ENCODE data around the gene PDE4A. TPM values are rescaled to one million over a fixed set of nuclear protein-coding genes. Genes with fewer than 3 reads are reported as not detected.

PDE4A gene
- total RNA-seq, 3 donors from 2014 or later (not counting 1 experiment from before 2014, with no cell fraction given): 34.2 to 46.2 (median 44.9) TPM

DNA sequence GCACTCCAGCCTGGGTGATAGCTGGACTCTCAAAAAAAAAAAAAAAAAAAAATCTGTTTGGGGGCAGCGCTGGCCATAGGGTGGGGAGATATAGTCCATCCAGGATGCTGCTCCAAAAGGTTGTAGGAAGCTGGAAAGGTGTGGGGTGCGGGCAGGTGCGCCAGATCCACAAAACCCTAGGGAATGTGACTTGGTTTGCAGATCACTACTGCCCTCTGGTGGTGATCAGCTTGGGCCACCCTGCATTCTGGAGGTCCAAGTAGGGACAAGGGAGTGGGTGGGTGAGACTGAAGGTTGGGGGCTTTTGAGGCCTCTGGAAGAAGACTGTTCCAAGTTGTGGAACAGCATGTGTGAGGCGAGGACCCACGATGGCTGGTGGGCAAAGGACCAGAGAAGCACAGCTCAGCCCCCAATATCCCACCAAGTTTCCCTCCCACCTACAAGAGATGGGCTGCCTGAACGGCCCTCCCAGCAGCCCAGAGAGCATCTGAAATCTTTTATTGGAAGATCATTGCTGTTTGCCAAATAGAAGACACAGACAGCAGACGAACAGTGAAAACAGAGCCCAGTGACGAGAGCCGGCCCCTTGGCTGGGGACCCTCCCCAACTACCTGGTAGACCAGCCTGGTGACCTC lies 29.6 kb upstream of the PDE4A start:
- TF ChIP-seq, protein P1, sequence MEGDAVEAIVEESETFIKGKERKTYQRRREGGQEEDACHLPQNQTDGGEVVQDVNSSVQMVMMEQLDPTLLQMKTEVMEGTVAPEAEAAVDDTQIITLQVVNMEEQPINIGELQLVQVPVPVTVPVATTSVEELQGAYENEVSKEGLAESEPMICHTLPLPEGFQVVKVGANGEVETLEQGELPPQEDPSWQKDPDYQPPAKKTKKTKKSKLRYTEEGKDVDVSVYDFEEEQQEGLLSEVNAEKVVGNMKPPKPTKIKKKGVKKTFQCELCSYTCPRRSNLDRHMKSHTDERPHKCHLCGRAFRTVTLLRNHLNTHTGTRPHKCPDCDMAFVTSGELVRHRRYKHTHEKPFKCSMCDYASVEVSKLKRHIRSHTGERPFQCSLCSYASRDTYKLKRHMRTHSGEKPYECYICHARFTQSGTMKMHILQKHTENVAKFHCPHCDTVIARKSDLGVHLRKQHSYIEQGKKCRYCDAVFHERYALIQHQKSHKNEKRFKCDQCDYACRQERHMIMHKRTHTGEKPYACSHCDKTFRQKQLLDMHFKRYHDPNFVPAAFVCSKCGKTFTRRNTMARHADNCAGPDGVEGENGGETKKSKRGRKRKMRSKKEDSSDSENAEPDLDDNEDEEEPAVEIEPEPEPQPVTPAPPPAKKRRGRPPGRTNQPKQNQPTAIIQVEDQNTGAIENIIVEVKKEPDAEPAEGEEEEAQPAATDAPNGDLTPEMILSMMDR (IDR thresholded peaks at IDR 0.05): peak; percentile 81
- ATAC-seq (peak; percentile 52 to 60 (median 59)), DNase-seq (peak; percentile 55 to 88)
- Mint-ChIP-seq H3K36me3 (no peaks in the 10 kb centered on the region), H3K27me3 (ENCODE audit: low read depth in 2 of 2) (no peaks in the 10 kb centered on the region), H3K27ac (peak overlapping the region in 1 of 2 donors; percentile 76), H3K9me3 (no peaks in the 10 kb centered on the region), H3K4me1 (peaks cover 4 to 10% of the 10 kb centered on the region in 2 donors), H3K4me3 (no peak overlapping the region)
- H3K27ac ChIP-seq (ENCODE audit: low read length): no peak overlapping the region
- H3K4me3 ChIP-seq (ENCODE audit: low read length): no peak overlapping the region
- H3K36me3 ChIP-seq (ENCODE audit: control insufficient read depth, insufficient read depth, low read length): peaks cover 32% of the 10 kb centered on the region
- H3K9me3 ChIP-seq (ENCODE audit: control insufficient read depth, insufficient read depth, low read length): no peaks in the 10 kb centered on the region
- WGBS (ENCODE audit: insufficient coverage): 70% methylated on average over 9 of the region's 9 CpGs
- no peaks in the 10 kb centered on the region for H3K27me3 ChIP-seq (ENCODE audit: control insufficient read depth, insufficient read depth, low read length)
- intact Hi-C loops (cut with micrococcal nuclease): no loop called here
- peaks cover 6% of the 10 kb centered on the region for H3K4me1 ChIP-seq (ENCODE audit: control insufficient read depth, insufficient read depth, low read length)

DNA sequence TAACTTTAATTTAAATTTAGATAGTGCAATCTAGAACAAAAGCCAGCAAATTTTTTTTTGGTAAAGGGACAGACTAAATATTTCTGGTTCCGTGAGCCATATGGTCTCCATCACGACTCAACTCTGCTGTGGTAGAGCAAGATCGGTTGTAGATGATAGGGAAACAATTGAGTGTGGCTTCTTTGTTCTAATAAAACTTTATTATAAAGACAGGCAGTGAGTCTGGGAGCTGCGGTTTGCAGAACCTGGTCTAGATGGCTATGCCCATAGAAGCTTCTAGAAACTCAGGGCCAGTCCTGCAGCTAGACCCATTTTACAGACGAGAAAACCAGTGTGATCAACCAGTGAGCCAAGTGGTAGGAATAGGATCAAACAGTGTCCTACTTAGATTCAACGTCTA lies 28.2 kb upstream of the PDE4A start:
- Histone ChIP-seq H3K9me3 (ENCODE audit: control insufficient read depth, insufficient read depth, low read length) (no peaks in the 10 kb centered on the region), H3K27me3 (ENCODE audit: control insufficient read depth, insufficient read depth, low read length) (no peaks in the 10 kb centered on the region), H3K36me3 (ENCODE audit: control insufficient read depth, insufficient read depth, low read length) (peaks cover 34% of the 10 kb centered on the region), H3K4me3 (ENCODE audit: low read length) (no peak overlapping the region), H3K4me1 (ENCODE audit: control insufficient read depth, insufficient read depth, low read length) (peaks cover 6% of the 10 kb centered on the region), H3K27ac (ENCODE audit: low read length) (no peak overlapping the region)
- ATAC-seq: no peak
- H3K27ac Mint-ChIP-seq: no peak overlapping the region
- no peaks in the 10 kb centered on the region for H3K27me3 Mint-ChIP-seq (ENCODE audit: low read depth in 2 of 2)
- peaks cover 4 to 22% of the 10 kb centered on the region in 2 donors for H3K4me1 Mint-ChIP-seq
- H3K36me3 Mint-ChIP-seq: no peaks in the 10 kb centered on the region
- no peaks in the 10 kb centered on the region for H3K9me3 Mint-ChIP-seq
- intact Hi-C loops (cut with micrococcal nuclease): no loop called here
- TF ChIP-seq, protein P1 (IDR thresholded peaks at IDR 0.05): no peak
- no peak for DNase-seq
- WGBS (ENCODE audit: insufficient coverage): 94% methylated on average over 5 of the region's 6 CpGs
- H3K4me3 Mint-ChIP-seq: no peak overlapping the region

DNA sequence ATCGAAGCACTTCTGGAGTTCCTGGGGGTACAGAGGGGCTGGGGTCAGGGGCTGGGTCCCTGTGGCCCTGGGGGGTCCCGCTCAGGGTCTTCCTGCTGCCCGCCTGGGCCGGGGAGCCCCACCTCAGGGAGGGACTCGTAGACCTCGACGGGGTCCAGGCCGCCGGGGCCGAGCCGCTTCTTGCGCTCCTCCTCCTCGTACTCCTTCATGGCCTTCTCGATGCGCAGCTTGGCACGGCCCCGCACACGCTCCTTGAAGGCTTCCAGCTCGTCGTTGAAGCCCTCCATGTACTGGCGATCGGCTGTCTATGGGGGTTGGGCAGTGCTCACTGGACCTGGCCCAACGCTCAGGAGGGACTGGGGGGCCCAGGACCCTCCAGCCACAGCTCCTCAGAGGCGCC lies 27.2 kb upstream of the PDE4A start:
- H3K27me3 Mint-ChIP-seq (ENCODE audit: low read depth in 2 of 2): no peaks in the 10 kb centered on the region
- no peaks in the 10 kb centered on the region for H3K36me3 Mint-ChIP-seq
- Histone ChIP-seq H3K27me3 (ENCODE audit: control insufficient read depth, insufficient read depth, low read length) (no peaks in the 10 kb centered on the region), H3K4me3 (ENCODE audit: low read length) (no peak overlapping the region), H3K36me3 (ENCODE audit: control insufficient read depth, insufficient read depth, low read length) (peaks cover 34% of the 10 kb centered on the region), H3K4me1 (ENCODE audit: control insufficient read depth, insufficient read depth, low read length) (peaks cover 6% of the 10 kb centered on the region), H3K9me3 (ENCODE audit: control insufficient read depth, insufficient read depth, low read length) (no peaks in the 10 kb centered on the region), H3K27ac (ENCODE audit: low read length) (no peak overlapping the region)
- ATAC-seq: no peak
- no peak for DNase-seq
- no peaks in the 10 kb centered on the region for H3K9me3 Mint-ChIP-seq
- peaks cover 9 to 28% of the 10 kb centered on the region in 2 donors for H3K4me1 Mint-ChIP-seq
- TF ChIP-seq, protein P1 (IDR thresholded peaks at IDR 0.05): no peak
- H3K27ac Mint-ChIP-seq: peak overlapping the region in 1 of 2 donors; percentile 18
- intact Hi-C loops (cut with micrococcal nuclease): no loop called here
- no peak overlapping the region for H3K4me3 Mint-ChIP-seq
- 96% methylated on average over 24 of the region's 24 CpGs for WGBS (ENCODE audit: insufficient coverage)

DNA sequence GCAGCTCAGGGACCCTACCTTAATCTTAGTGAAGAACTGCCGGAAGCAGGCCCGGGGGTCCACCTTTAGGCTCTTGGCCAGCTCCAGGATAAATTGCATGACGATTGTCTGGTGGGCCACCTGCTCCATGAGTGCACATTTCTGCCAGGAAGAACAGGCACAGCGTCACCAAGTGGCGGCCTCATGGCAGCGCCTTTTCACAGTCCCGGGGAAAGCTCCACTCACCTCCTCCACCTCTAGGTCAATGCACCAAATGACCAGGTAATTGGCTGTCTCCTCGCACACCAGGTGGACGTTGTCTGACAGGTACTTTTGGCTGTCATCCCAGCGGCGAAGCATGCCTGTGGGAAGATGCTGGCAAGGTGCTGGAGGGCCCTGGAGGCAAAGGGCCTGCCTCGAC lies 25.3 kb upstream of the PDE4A start:
- Mint-ChIP-seq H3K9me3 (no peaks in the 10 kb centered on the region), H3K27me3 (ENCODE audit: low read depth in 2 of 2) (no peaks in the 10 kb centered on the region), H3K27ac (no peak overlapping the region), H3K4me3 (no peak overlapping the region), H3K4me1 (peaks cover 9 to 32% of the 10 kb centered on the region in 2 donors), H3K36me3 (no peaks in the 10 kb centered on the region)
- DNase-seq (no peak), ATAC-seq (no peak)
- peaks cover 34% of the 10 kb centered on the region for H3K36me3 ChIP-seq (ENCODE audit: control insufficient read depth, insufficient read depth, low read length)
- no peak overlapping the region for H3K4me3 ChIP-seq (ENCODE audit: low read length)
- H3K27ac ChIP-seq (ENCODE audit: low read length): no peak overlapping the region
- H3K9me3 ChIP-seq (ENCODE audit: control insufficient read depth, insufficient read depth, low read length): no peaks in the 10 kb centered on the region
- WGBS (ENCODE audit: insufficient coverage): 96% methylated on average over 12 of the region's 12 CpGs
- TF ChIP-seq, protein P1 (IDR thresholded peaks at IDR 0.05): no peak
- H3K4me1 ChIP-seq (ENCODE audit: control insufficient read depth, insufficient read depth, low read length): no peaks in the 10 kb centered on the region
- H3K27me3 ChIP-seq (ENCODE audit: control insufficient read depth, insufficient read depth, low read length): no peaks in the 10 kb centered on the region
- intact Hi-C loops (cut with micrococcal nuclease): no loop called here
